ENCODE measurements around the gene OR10V1.
A peak's percentile ranks its signal among the peaks of the same experiment; 100 is the strongest.

The OR10V1 gene

GRCh38 chr11:59668188-59668949 is 45.3 kb downstream of the OR10V1 start:
- peak; percentile 83 for DNase-seq (ENCODE audit: low spot score)

GRCh38 chr11:59667812-59668187 is 45.8 kb downstream of the OR10V1 start:
- peak; percentile 53 for DNase-seq (ENCODE audit: low spot score)

- no peak for DNase-seq (ENCODE audit: low spot score)
Observed at GRCh38 chr11:59666969-59667368, 46.7 kb downstream of the OR10V1 start.

All from HuH-7.5 (cell line).